Lower leg skin (tissue), 3 donors: ENCODE data around the gene ZCCHC8.

Source experiments
- POLR2A ChIP-seq, 2 donors: fragments of 450-650 bp; IDR thresholded peaks; one replicate each; pipeline ENCODE4 v1.6.1; 2016 to 2017; ENCODE audit warnings: antibody characterized with exemption in 2 of 2, mild to moderate bottlenecking in 1 of 2, moderate library complexity in 1 of 2
- TF ChIP-seq, protein P1 (sequence below), 3 donors: fragments of 450-650 bp; IDR thresholded peaks; one replicate each; pipeline ENCODE4 v1.5.1; 2016; ENCODE audit warnings: antibody characterized with exemption in 3 of 3, mild to moderate bottlenecking in 3 of 3, moderate library complexity in 2 of 3

- no peak for TF ChIP-seq POLR2A (IDR thresholded peaks at IDR 0.05)
- TF ChIP-seq, protein P1, sequence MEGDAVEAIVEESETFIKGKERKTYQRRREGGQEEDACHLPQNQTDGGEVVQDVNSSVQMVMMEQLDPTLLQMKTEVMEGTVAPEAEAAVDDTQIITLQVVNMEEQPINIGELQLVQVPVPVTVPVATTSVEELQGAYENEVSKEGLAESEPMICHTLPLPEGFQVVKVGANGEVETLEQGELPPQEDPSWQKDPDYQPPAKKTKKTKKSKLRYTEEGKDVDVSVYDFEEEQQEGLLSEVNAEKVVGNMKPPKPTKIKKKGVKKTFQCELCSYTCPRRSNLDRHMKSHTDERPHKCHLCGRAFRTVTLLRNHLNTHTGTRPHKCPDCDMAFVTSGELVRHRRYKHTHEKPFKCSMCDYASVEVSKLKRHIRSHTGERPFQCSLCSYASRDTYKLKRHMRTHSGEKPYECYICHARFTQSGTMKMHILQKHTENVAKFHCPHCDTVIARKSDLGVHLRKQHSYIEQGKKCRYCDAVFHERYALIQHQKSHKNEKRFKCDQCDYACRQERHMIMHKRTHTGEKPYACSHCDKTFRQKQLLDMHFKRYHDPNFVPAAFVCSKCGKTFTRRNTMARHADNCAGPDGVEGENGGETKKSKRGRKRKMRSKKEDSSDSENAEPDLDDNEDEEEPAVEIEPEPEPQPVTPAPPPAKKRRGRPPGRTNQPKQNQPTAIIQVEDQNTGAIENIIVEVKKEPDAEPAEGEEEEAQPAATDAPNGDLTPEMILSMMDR (IDR thresholded peaks at IDR 0.05), result no peak
Observed at GRCh38 chr12:122427403-122427802, 73.3 kb downstream of the ZCCHC8 start.
